Measurements from ENCODE around the gene TMTC1. TPM values are rescaled to one million over a fixed set of nuclear protein-coding genes. Genes with fewer than 3 reads are reported as not detected.

TMTC1 gene
- total and polyA plus RNA-seq, 2 experiments from 2014 or later, result 4.8 to 24.3 TPM

- TF ChIP-seq ZNF462 (CRISPR knock-in tag; IDR thresholded peaks at IDR 0.05) (no peak), REST (IDR thresholded peaks at IDR 0.05; ENCODE audit: unreplicated experiment) (no peak), EZH2phosphoT487 (IDR thresholded peaks at IDR 0.05; ENCODE audit: unreplicated experiment) (no peak), JUNB (IDR thresholded peaks at IDR 0.05; ENCODE audit: unreplicated experiment) (no peak), CREB1 (CRISPR knock-in tag; IDR thresholded peaks at IDR 0.05; ENCODE audit: low read depth) (no peak), ZNF331 (CRISPR knock-in tag; IDR thresholded peaks at IDR 0.05; ENCODE audit: low read depth) (no peak), NANOG (IDR thresholded peaks at IDR 0.05; ENCODE audit: borderline replicate concordance) (no peak), ZNF114 (CRISPR knock-in tag; IDR thresholded peaks at IDR 0.05) (no peak), EZH2 (IDR thresholded peaks at IDR 0.05; ENCODE audit: low read depth, unreplicated experiment) (no peak), STAT1 (IDR thresholded peaks at IDR 0.05; ENCODE audit: unreplicated experiment) (no peak), ETS1 (IDR thresholded peaks at IDR 0.05) (no peak), POLR2AphosphoS5 (IDR thresholded peaks at IDR 0.05; ENCODE audit: low read depth) (no peak)
Observed at GRCh38 chr12:29609431-29610215, 174.1 kb downstream of the TMTC1 start (continued).
